H1 (cell line): ENCODE measurements around the gene SPATA31D4. TPM values are rescaled to one million over a fixed set of nuclear protein-coding genes. Genes with fewer than 3 reads are reported as not detected.

Experiments
- ATF2 ChIP-seq: IDR thresholded peaks from 2 replicates; pipeline ENCODE4 v1.6.1; 2012; ENCODE audit warnings: low read length, inconsistent platforms
- KDM4A ChIP-seq: IDR thresholded peaks from one replicate; pipeline ENCODE4 v1.7.1; 2012; ENCODE audit warnings: low read depth, mild to moderate bottlenecking, moderate library complexity, low read length, inconsistent platforms; ENCODE audit not compliant: severe bottlenecking
- TAF7 ChIP-seq: optimal IDR thresholded peaks from 2 replicates; pipeline ENCODE3; 2011; ENCODE audit warnings: low read depth, mild to moderate bottlenecking, inconsistent platforms, low read length, moderate library complexity, borderline replicate concordance
- polyA plus RNA-seq, 7 experiments: library from polyadenylated mRNA; depleted of rRNA in 3 of 7; stranded (reverse) in 5 of 7; unstranded in 2 of 7; fragments of >200 nt in 5 of 7; fragments of 200-250 nt in 2 of 7; gene quantifications; 1 replicate in 5 of 7; 2 replicates in 1 of 7; 4 replicates in 1 of 7; pipeline versions ENCODE4 v1.2.1 to v1.2.3, GENCODE V29; 2011 to 2013; ENCODE audit warnings: missing spikeins in 2 of 7, mixed read lengths in 2 of 7
- total RNA-seq: library from RNA; stranded (reverse); fragmentation: NEBNext Ultra II Directional; extraction: Animal tissue kit (Norgen Biotek cat#: 25700); gene quantifications from 2 replicates; pipeline ENCODE4 v1.2.1, GENCODE V29; 2021
- TF ChIP-seq, protein P1 (sequence below), 3 experiments: IDR thresholded peaks; 1 replicate in 2 of 3; 2 replicates in 1 of 3; pipeline versions ENCODE4 v1.5.1 to v1.6.1; 2011; ENCODE audit warnings: low read length in 3 of 3, mild to moderate bottlenecking in 3 of 3, inconsistent platforms in 2 of 3, low read depth in 1 of 3, moderate library complexity in 1 of 3; ENCODE audit not compliant: insufficient read depth in 1 of 3; ENCODE audit errors: control extremely low read depth in 1 of 3

The SPATA31D4 gene
- total and polyA plus RNA-seq, 2 of the 8 experiments (the other 6 are each of a cell fraction or from before 2014, with no cell fraction given), result not detected

GRCh38 chr9:81969971-81970370, 41.7 kb downstream of the SPATA31D4 start (continued):
- TF ChIP-seq ATF2 (no peak), TAF7 (no peak), KDM4A (no peak)
- TF ChIP-seq, protein P1, sequence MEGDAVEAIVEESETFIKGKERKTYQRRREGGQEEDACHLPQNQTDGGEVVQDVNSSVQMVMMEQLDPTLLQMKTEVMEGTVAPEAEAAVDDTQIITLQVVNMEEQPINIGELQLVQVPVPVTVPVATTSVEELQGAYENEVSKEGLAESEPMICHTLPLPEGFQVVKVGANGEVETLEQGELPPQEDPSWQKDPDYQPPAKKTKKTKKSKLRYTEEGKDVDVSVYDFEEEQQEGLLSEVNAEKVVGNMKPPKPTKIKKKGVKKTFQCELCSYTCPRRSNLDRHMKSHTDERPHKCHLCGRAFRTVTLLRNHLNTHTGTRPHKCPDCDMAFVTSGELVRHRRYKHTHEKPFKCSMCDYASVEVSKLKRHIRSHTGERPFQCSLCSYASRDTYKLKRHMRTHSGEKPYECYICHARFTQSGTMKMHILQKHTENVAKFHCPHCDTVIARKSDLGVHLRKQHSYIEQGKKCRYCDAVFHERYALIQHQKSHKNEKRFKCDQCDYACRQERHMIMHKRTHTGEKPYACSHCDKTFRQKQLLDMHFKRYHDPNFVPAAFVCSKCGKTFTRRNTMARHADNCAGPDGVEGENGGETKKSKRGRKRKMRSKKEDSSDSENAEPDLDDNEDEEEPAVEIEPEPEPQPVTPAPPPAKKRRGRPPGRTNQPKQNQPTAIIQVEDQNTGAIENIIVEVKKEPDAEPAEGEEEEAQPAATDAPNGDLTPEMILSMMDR (IDR thresholded peaks at IDR 0.05; ENCODE audit: control extremely low read depth in 1 of 3, insufficient read depth in 1 of 3, low read depth in 1 of 3, low read length in 3 of 3), result no peak
